A549 treated with AZD2906 at 1 μM for 4 hours (cell line): ENCODE measurements around the gene FYCO1. TPM values are rescaled to one million over a fixed set of nuclear protein-coding genes. Genes with fewer than 3 reads are reported as not detected.

Experiments
- total RNA-seq: library from RNA; stranded (reverse); fragments of 200-300 nt; extraction: Qiagen RNA extraction; gene quantifications from 5 replicates; pipeline ENCODE4 v1.2.3, GENCODE V29; 2022

FYCO1 gene
- total RNA-seq, result 4.1 to 5.9 TPM (median 4.8 TPM) in 5 replicates

GRCh38 chr3:45995236-45996192 lies at the start of gene FYCO1:
TSS of gene FYCO1 (minus strand) at chr3:45995824. CDS start at chr3:45984910, 10,914 bp downstream.

GRCh38 chr3:46027021-46027705 lies 31.5 kb upstream of the FYCO1 start, which contains the start of gene XCR1:
TSS of gene XCR1 (minus strand) at chr3:46027483. CDS start at chr3:46021947, 5,536 bp downstream.

GRCh38 chr3:45943207-45943846 lies 52.3 kb downstream of the FYCO1 start, which contains the start of gene CXCR6:
TSS of gene CXCR6 (plus strand) at chr3:45943464. CDS start at chr3:45946482, 3,018 bp downstream.

GRCh38 chr3:45885979-45886705 lies 109.5 kb downstream of the FYCO1 start, which contains the start of gene CCR9:
TSS of gene CCR9 (plus strand) at chr3:45886543. CDS start at chr3:45894934, 8,391 bp downstream.

Other genes starting within 250 kb of the FYCO1 start
- gene SLC6A20, start 199.3 kb downstream of the FYCO1 start, total RNA-seq, result 0.03 to 0.08 TPM (median 0.06 TPM) in 4 of 5 replicates, not detected in the other
- 13.5 to 15.7 TPM (median 15.1 TPM) in 5 replicates for gene LZTFL1, start 153.7 kb downstream of the FYCO1 start, total RNA-seq
- gene CCR9, start 109.3 kb downstream of the FYCO1 start, total RNA-seq, result 0.03 TPM in 2 of 5 replicates, not detected in the others
- gene CXCR6, start 52.4 kb downstream of the FYCO1 start, total RNA-seq, result not detected in 5 replicates
- gene XCR1, start 31.7 kb upstream of the FYCO1 start, total RNA-seq, result not detected in 5 replicates
- not detected in 5 replicates for gene CCR1, start 212.5 kb upstream of the FYCO1 start, total RNA-seq
- not detected in 5 replicates for gene CCR3, start 246.6 kb upstream of the FYCO1 start, total RNA-seq